GM18499 (cell line): Measurements from ENCODE around the gene KSR1.

ENCODE experiments used
- ATAC-seq: cut with Tn5 transposase; IDR thresholded peaks from one replicate; pipeline ENCODE4 v1.9.1; 2021; ENCODE audit warnings: moderate number of reproducible peaks; ENCODE audit not compliant: insufficient read depth, unreplicated experiment

Gene KSR1

GRCh38 chr17:27469256-27469655 lies 13.0 kb downstream of the KSR1 start:
- no peak for ATAC-seq

DNA sequence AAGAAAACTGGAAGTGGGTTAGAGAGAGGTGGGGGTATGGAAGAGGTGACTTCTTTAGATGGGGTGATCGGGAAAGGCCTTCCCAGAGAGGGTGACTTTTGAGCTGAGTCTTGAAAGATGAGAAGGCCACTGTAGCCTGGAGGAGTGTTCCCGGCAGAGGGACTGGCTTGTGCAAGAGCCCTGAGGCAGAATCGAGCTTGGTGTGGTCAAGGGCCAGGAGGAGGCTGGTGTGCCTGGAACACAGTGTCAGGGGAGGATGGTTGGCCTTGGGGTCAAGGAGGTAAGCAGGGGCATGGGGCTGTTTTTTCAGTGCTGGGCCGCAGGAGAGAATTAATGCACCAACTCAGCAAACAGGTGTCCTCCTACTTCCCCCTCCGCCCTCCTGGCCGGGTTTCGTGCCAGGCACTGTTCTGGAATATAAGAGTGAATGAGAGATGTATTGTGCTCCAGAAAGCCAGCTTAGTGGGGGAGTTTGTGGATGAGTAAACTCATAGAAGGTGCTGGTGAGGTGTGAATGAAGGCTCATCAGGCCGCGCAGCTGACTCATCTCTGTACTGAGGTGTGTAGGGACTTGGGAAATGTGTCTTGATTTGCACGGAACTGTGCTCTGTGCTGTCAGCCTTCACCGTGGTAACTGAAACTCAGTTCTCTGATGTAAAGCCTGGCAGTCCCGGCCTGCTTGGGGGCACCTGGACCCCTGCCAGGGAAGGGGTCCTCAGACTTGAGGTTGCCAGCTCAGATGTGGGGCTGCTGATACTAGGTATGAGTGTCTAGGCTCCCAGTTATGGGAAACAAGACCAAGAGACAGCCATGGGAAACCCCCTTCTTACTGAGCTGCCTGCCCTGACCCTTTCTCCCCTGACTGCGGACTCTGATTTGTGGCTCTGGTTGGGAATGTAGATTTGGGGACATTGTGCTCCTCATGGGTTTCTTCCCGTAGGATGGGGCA lies 15.3 kb downstream of the KSR1 start:
- ATAC-seq = peak; percentile 51

DNA sequence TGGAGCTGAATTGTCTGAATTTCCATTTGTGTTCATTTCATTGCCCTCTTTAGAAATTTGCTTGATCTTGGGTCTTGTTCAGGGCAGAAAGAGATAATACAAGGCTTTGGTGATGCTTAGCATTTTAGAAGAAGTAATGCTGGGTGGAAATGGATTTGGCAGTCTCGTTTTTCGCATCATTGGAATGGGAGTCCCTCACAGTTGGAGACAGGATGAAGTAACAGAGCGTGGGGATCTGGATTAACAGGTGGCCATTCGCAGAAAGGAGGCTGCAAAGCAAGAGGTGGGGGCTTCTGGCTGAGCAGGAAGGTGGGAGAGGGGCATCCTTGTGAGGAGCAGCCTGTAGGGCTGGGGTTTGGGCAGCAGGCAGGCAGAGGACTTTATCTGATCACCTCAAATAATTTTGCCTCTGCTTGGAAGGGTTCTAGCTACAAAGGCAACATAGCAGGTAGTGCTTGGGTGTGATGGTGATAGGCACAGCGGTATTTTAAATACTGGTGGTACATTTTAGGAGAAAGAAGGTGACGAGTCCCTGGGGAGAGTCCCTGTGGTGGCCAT lies 17.0 kb downstream of the KSR1 start:
- no peak for ATAC-seq

- ATAC-seq = no peak
Observed at GRCh38 chr17:27473748-27474609, 17.7 kb downstream of the KSR1 start.

DNA sequence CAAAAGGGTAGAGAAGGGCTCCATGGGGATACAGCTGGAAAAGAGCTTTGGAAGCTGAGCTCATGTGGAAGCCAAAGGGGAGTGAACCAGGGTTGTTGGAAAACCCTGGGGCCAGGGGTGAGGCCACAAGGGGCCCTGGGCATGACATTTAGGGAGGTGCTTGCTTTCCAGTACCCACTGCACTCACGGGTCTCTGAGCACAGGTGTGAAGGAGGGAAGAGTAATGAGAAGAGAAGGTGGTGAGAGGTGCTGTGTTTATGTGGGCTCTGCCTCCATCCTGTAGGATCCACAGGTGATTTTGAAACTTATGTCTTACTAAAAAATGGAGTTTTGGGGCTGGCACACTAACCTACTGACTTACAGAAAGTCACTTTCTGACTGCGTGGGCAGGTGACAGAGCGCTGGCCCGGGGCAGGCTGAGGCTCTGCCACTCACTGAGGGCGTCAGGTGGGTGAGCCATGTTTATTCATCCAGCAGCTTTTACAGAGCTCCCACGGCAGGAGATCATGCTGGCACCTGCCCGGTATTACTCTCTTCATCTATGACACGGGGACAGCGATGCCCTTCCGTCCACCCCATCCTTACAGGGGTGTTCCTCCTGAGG lies 18.9 kb downstream of the KSR1 start:
- ATAC-seq = no peak

DNA sequence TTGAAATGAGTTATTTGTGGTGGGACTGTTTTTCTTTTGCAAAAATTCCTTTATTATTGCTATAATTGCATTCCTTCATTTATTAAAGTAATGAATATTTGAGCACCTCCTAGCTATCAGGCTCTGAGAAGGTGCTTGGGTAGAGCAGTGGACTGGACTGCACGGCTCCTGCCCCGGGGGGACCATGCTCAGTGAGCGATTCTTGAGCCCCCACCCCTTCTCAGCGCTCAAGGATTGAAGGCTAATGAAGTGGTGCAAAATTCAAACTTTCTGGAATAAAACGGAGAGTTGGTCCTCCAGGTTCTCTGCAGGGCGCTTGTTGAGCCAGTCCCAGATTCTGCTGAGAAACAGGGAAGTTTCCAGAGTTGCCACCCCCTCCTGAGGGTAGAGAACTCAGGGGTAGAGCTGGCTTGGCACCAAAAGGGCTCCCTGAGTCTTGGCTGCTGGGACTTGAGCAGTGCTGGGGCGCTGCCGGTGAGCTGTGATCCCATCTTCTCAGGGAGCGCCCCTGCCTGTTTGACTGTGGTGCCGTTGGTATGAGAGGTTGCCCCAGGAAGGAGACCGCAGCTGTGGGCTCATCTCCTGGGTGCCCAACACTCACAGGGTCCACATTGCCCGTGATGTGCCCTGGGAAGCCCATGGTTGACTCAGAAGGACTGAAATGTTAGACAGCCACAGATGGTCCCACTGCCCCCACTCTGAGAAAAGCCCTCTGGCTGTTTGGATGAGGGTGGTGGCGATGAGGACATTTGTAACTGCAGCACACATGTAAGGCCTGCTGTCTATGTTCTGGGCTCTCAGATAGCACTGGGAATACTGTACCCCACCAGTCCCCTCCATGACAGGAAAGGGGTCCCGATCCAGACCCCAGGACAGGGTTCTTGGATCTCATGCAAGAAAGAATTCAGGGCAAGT lies 20.0 kb downstream of the KSR1 start:
- no peak for ATAC-seq

DNA sequence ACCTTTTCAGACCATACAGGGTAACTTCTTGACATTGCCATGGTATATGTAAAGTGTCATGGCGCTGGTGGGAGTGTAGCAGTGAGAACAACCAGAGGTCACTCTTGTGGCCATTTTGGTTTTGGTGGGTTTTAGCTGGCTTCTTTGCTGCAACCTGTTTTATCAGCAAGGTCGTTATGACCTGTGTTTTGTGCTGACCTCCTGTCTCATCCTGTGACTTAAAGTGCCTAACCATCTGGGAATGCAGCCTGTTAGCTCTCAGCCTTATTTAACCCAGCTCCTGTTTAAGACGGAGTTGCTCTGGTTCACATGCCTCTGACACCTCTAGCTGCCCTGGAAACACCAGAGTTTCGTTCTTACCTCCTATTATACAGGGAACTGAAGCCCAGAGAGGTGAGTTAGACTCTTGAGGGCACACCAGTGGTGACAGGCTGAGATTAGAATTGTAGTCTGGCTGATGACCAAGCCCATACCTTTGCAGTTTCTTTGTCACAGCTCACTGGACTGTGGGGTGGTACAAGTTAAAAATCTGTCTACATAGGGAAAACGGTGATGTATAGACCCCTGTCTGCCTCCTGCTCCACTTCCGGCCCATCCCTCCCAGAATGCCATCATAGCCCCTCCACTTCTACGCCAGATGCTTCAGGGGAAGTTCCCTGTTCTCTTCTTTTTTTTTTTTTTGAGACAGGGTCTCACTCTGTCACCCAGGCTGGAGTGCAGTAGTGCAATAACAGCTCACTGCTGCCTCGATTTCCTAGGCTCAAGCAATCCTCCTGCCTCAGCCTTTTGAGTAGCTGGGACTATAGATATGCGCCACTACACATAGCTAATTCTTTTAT lies 21.0 kb downstream of the KSR1 start:
- ATAC-seq = no peak

- ATAC-seq = no peak
Observed at GRCh38 chr17:27477971-27478684, 21.9 kb downstream of the KSR1 start.

GRCh38 chr17:27478901-27479538 lies 22.8 kb downstream of the KSR1 start:
- no peak for ATAC-seq

DNA sequence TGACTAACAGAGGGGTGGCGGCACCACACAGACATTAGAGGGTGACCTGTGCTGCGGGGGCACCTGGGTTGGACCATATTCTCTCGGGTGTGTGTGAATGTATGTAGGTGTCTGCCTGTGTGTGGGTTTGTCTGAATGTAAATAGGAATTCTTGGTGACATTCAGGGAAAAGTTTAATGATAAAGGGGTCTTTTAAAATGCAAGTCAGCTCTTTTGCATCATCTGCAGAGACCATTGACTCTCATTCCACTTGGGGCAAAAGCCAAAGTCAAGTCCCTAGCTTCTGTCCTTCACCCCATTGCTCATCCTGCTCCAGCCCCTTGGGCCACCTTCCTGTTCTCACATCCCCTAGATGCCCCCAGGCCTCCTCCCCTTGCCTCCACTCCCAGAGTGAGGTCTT lies 23.6 kb downstream of the KSR1 start:
- ATAC-seq = no peak

DNA sequence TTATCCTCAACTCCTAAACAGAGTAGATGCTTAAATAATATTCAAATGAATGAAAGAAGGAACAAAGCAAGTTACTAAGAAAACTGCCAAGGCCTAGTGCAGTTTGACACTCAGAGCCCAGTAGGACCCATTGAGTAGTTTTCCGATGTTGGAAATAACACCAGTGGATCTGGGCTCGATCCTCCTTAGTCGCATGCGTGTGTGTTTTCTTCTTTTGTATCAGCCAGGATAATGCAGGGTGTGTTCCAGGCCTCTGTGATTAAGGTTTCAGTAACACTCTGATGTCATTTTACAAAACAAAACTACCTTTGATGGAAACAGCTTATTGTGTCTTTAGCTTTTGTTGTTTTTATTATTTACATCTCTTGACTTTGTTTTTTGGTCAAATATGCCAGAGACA lies 24.5 kb downstream of the KSR1 start:
- ATAC-seq = no peak

GRCh38 chr17:27481327-27481726 lies 25.1 kb downstream of the KSR1 start:
- ATAC-seq = no peak

DNA sequence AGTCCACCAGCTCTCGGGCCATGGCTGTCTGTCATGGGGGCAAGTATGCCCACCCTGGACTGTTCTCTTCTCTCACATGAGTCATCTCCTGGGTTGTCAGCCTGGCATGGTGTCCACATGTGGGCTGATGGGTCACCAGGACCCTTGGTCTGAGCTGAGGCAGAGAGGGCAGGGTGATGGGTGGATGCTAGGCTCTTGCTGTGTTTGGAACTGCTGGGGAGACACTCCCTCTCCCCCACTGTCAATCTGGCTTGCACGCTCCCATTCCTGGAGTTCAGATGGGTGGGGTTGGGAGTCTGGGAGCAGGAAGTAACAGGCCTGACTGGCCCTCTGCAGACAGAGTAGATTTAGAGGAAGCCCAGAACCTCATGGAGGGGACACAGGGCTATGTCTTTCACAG lies 28.9 kb downstream of the KSR1 start:
- ATAC-seq = no peak

DNA sequence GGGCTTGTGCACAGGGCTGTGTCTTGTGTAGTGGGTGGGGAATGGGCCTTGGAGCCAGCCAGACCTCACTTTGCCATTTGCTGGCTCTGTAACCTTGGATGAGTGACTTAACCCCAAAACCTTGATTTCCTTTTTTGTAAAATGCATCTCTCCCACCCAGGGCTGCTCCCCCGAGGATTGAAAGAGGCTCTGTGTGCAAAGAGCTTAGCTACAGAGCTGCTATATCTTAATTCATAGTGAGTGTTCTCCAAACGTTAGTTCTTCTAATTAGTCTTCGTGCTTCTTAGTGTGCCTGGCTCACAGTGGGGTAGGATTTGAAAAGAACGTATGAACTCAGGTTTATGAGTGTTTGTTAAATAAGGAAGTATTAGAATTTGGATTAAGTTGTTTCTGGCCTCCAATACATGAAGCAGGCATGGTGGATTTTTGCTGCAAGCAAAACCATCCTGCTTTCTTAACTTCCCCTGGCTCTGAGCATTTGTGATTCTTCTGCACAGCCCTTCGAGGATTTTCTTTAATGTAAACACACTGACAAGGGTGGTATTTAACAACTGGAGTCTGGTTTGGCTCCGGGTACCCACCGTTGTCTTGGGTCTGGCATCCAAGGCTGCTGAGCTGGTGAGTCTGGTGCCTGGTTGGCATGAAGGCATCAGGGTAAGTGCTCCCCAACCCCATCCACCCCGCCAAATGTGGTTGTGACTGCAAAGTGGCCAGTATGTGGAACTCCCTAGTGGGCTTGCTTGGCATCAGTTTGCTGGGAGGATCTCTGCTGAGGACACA lies 29.7 kb downstream of the KSR1 start:
- ATAC-seq = no peak

GRCh38 chr17:27486741-27487140 lies 30.5 kb downstream of the KSR1 start:
- no peak for ATAC-seq

- ATAC-seq = no peak
Observed at GRCh38 chr17:27488231-27488630, 32.0 kb downstream of the KSR1 start.
